Breast epithelium (tissue), 4 donors: ENCODE data around the gene PLPP1. TPM values are rescaled to one million over a fixed set of nuclear protein-coding genes. Genes with fewer than 3 reads are reported as not detected.

Experiments
- DNase-seq, 2 donors: peaks; one replicate each; pipeline ENCODE4 v3.0.0-alpha.2; 2019; ENCODE audit warnings: low spot score in 2 of 2
- H3K27ac ChIP-seq, 2 donors: fragments of 200-600 bp; sonication (generic) in 1 of 2; one replicate each; pipeline ENCODE4 v1.5.1; 2016 to 2019; ENCODE audit warnings: mild to moderate bottlenecking in 1 of 2
- H3K27me3 ChIP-seq, 2 donors: fragments of 200-600 bp; sonication (generic) in 1 of 2; one replicate each; pipeline versions ENCODE4 v1.5.1 to v1.6.0; 2017 to 2019; ENCODE audit warnings: control low read depth in 1 of 2, mild to moderate bottlenecking in 1 of 2
- H3K36me3 ChIP-seq: fragments of 200-600 bp; one replicate; pipeline ENCODE4 v1.5.1; 2019
- H3K4me1 ChIP-seq, 2 donors: fragments of 200-600 bp; sonication (generic); one replicate each; pipeline ENCODE4 v1.5.1; 2016 to 2019; ENCODE audit warnings: control low read depth in 1 of 2
- H3K4me3 ChIP-seq, 3 donors: fragments of 200-600 bp; sonication (generic); 1 replicate in 2 of 3; 2 replicates in 1 of 3; pipeline ENCODE4 v1.5.1; 2016 to 2019; ENCODE audit warnings: mild to moderate bottlenecking in 3 of 3, moderate library complexity in 2 of 3
- H3K9me3 ChIP-seq, 2 donors: fragments of 200-600 bp; sonication (generic) in 1 of 2; one replicate each; pipeline ENCODE4 v1.5.1; 2016 to 2019; ENCODE audit warnings: control low read depth in 1 of 2
- POLR2A ChIP-seq: fragments of 450-650 bp; IDR thresholded peaks from one replicate; pipeline ENCODE4 v1.6.1; 2016; ENCODE audit warnings: antibody characterized with exemption, mild to moderate bottlenecking, moderate library complexity
- POLR2AphosphoS5 ChIP-seq, 3 donors: sonication (generic); formaldehyde crosslinking; IDR thresholded peaks; one replicate each; pipeline ENCODE4 v1.6.1; 2017; ENCODE audit warnings: antibody characterized with exemption in 3 of 3
- intact Hi-C: fragments of 100-400 bp; cut with DNase I; formaldehyde crosslinking; loops from one replicate; pipeline ENCODE4 v1.15.1; 2023; ENCODE audit warnings: low total_unique reads
- total RNA-seq, 3 donors: library from RNA; depleted of rRNA; stranded (reverse); fragments of >200 nt; gene quantifications; one replicate each; pipeline ENCODE4 v1.1.0, GENCODE V29; 2016
- TF ChIP-seq, protein P1 (sequence below), 3 donors: fragments of 450-650 bp; IDR thresholded peaks; one replicate each; pipeline ENCODE4 v1.5.1; 2016 to 2017; ENCODE audit warnings: antibody characterized with exemption in 3 of 3, mild to moderate bottlenecking in 3 of 3, moderate library complexity in 3 of 3

PLPP1 gene
- total RNA-seq, 3 donors from 2014 or later, result 177 to 339 (median 237) TPM

DNA sequence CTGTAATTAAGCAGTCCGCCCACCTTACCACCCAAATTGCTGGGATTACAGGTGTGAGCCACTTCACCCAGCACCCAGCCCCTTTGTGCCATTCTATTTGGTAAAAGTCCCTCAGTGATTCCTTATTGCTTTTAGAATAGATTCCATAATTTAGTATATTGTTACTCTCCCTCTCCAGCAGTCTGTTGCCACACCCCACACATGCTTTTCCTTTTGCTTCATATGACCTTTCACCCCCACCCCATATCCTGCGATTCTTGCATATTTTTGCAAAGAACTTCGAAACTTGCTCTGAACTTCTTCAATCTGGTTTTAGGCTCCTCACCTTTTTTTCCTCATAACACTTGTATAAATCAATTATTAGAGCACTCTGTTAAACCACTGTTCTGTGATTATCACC is 126.8 kb downstream of the PLPP1 start:
- Histone ChIP-seq H3K4me3 (no peak overlapping the region), H3K27me3 (no peaks in the 10 kb centered on the region), H3K36me3 (no peaks in the 10 kb centered on the region), H3K4me1 (no peaks in the 10 kb centered on the region), H3K27ac (no peak overlapping the region), H3K9me3 (no peaks in the 10 kb centered on the region)
- intact Hi-C loops, result no loop called here
- TF ChIP-seq, protein P1, sequence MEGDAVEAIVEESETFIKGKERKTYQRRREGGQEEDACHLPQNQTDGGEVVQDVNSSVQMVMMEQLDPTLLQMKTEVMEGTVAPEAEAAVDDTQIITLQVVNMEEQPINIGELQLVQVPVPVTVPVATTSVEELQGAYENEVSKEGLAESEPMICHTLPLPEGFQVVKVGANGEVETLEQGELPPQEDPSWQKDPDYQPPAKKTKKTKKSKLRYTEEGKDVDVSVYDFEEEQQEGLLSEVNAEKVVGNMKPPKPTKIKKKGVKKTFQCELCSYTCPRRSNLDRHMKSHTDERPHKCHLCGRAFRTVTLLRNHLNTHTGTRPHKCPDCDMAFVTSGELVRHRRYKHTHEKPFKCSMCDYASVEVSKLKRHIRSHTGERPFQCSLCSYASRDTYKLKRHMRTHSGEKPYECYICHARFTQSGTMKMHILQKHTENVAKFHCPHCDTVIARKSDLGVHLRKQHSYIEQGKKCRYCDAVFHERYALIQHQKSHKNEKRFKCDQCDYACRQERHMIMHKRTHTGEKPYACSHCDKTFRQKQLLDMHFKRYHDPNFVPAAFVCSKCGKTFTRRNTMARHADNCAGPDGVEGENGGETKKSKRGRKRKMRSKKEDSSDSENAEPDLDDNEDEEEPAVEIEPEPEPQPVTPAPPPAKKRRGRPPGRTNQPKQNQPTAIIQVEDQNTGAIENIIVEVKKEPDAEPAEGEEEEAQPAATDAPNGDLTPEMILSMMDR (IDR thresholded peaks at IDR 0.05), result no peak
- TF ChIP-seq POLR2A, result no peak
- TF ChIP-seq POLR2AphosphoS5 (IDR thresholded peaks at IDR 0.05), result no peak
- DNase-seq, result no peak

DNA sequence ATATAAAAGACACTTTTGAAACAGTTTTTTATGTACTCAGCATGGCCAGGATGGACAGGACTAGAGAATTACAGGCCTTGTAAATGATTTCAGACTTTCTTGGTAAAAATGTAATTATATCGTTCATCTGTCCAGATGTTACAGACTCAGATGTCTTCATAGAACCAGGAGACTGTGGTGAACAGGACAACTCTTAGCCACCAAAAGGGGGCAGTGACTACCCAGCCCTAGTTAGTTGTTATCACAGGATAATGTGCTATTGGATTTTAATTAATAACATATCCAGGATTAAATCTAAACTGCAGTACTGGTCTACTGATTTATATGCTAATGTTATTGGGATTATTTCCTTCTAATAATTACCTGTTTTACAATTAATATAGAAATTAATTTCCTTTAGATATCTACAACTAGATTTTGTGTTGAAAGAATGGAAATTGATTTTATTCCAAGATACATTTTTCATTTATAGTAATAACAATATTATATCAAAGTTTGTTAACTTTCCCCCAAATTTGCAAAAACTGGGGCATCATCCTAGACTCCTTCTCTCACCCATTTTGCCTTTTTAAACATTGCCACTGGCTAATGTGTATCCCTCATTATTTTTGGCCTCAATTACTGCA is 127.6 kb downstream of the PLPP1 start:
- no peak overlapping the region for H3K27ac ChIP-seq
- H3K36me3 ChIP-seq, result no peaks in the 10 kb centered on the region
- no peak overlapping the region for H3K4me3 ChIP-seq
- intact Hi-C loops, result no loop called here
- TF ChIP-seq, protein P1 (IDR thresholded peaks at IDR 0.05), result peak in 2 of 3 donors; percentile 57 to 60
- no peak for TF ChIP-seq POLR2AphosphoS5 (IDR thresholded peaks at IDR 0.05)
- no peaks in the 10 kb centered on the region for H3K4me1 ChIP-seq
- DNase-seq, result no peak
- H3K27me3 ChIP-seq, result no peaks in the 10 kb centered on the region
- no peaks in the 10 kb centered on the region for H3K9me3 ChIP-seq

DNA sequence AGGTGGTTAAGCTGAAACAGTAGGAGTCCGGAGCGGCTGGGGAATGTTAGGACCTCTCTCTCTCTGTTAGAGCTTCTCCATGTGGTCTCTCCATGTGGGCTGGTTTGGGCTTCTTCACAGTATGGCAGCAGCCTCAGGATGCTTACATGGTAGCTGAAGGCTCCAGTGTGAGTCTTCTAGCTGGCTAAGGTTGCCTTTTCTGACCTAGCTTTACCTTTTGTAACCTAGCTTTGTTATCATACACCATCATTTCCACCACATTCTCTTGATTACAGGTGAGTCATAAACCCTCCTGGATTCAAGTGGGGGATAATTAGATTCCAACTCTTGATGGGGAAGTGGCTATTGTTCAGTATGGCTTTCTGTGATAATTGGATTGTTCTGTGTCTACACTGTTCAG is 128.5 kb downstream of the PLPP1 start:
- DNase-seq, result no peak
- no peak for TF ChIP-seq POLR2A
- TF ChIP-seq, protein P1 (IDR thresholded peaks at IDR 0.05), result no peak
- no peak for TF ChIP-seq POLR2AphosphoS5 (IDR thresholded peaks at IDR 0.05)
- intact Hi-C loops, result no loop called here
- Histone ChIP-seq H3K27me3 (no peaks in the 10 kb centered on the region), H3K4me1 (no peaks in the 10 kb centered on the region), H3K36me3 (no peaks in the 10 kb centered on the region), H3K27ac (no peak overlapping the region), H3K4me3 (no peak overlapping the region), H3K9me3 (no peaks in the 10 kb centered on the region)

DNA sequence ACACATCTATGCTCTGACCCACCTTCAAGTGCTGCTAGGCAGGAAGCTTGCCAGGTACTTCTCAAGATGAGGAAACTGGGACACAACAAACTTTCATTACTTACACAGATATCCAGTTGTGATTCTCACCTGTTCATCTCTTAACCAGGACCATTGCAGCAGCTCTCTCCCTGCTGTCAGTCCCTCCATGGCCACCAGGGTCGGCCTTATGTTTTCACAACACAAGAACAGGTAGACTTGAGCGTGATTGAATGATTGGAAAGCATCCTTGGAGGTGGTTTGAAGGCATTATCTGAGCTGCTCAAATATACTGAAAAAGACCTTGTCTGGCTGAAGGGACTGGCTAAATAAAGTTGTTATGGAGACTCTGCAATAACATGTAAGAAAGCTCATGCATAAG is 132.6 kb downstream of the PLPP1 start:
- H3K27me3 ChIP-seq, result no peaks in the 10 kb centered on the region
- DNase-seq, result no peak
- intact Hi-C loops, result no loop called here
- H3K36me3 ChIP-seq, result no peaks in the 10 kb centered on the region
- H3K27ac ChIP-seq, result no peak overlapping the region
- no peaks in the 10 kb centered on the region for H3K9me3 ChIP-seq
- no peak overlapping the region for H3K4me3 ChIP-seq
- TF ChIP-seq, protein P1 (IDR thresholded peaks at IDR 0.05), result no peak
- TF ChIP-seq POLR2AphosphoS5 (IDR thresholded peaks at IDR 0.05) (no peak), POLR2A (no peak)
- no peaks in the 10 kb centered on the region for H3K4me1 ChIP-seq

DNA sequence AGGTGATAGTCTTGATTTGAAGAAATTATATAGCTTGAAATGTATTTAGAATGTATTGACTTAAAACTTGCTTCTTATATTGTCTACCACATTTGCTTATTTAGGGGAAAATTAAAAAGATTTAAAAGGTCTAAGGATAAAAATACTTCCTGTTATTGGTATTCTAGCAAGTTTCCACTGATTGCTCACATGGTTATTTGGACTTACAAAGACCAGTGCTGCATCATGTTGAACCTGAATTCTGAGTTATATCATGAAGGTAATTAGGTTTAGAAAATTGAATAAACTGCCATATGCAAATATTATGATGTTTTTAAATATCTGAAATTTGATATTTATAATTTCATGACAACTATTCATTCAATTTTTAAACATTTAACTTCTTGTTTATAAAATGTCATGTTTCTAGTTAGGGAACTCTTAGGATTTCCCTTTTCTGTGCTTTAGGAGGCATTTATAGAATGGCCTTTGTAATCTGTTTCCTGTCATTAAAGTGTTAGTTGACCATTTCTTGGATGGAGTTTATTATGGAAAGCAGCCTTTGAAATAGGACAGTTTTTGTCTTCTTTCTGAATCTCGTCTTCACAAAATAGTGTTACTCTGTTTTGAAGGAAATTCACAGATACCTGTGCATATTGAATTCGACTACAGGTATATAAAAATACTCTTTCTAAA is 141.1 kb downstream of the PLPP1 start:
- no peak for TF ChIP-seq POLR2A
- TF ChIP-seq POLR2AphosphoS5 (IDR thresholded peaks at IDR 0.05), result no peak
- TF ChIP-seq, protein P1 (IDR thresholded peaks at IDR 0.05), result no peak
- H3K9me3 ChIP-seq, result peaks cover 0 to 7% of the 10 kb centered on the region in 2 donors
- intact Hi-C loops, result no loop called here
- H3K4me1 ChIP-seq, result no peaks in the 10 kb centered on the region
- DNase-seq, result no peak
- no peaks in the 10 kb centered on the region for H3K36me3 ChIP-seq
- no peak overlapping the region for H3K27ac ChIP-seq
- H3K27me3 ChIP-seq, result no peaks in the 10 kb centered on the region
- no peak overlapping the region for H3K4me3 ChIP-seq
